ENCODE measurements around the gene IFNGR1. TPM values are rescaled to one million over a fixed set of nuclear protein-coding genes. Genes with fewer than 3 reads are reported as not detected.

Gene IFNGR1
- total and polyA plus RNA-seq, 2 experiments from 2014 or later: 83.6 to 127 TPM

DNA sequence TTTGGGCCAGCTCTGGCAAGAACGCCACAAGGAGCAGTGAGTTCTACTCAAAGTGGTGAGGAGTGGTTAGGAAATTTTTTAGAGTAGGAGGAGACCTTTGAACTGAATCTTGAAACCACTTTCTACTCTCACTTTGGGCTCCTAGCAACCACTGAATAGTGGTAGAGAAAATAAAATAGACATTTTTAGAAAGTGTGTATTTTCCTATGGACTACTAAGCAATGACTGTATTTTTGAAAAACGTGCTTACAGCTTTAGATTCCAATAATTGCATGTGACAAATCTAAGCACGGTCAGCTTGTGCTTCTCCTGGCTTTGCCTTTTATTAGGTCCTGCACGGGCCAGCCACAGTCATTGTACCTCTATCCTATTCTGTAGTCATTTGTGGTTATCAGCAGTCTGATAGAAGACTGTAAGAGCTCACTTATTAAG lies 8.7 kb upstream of the IFNGR1 start:
- Histone ChIP-seq H3K4me2 (no peak overlapping the region), H2AFZ (no peak overlapping the region), H3K36me3 (replicated peaks; ENCODE audit: insufficient read depth, low read depth) (no peaks in the 10 kb centered on the region), H3K9me3 (ENCODE audit: low read depth) (no peaks in the 10 kb centered on the region), H3K4me1 (ENCODE audit: insufficient read depth) (no peaks in the 10 kb centered on the region), H3K27ac (no peak overlapping the region), H3K27me3 (no peaks in the 10 kb centered on the region), H3K79me2 (no peaks in the 10 kb centered on the region), H4K20me1 (ENCODE audit: insufficient read depth, poor library complexity, severe bottlenecking) (no peaks in the 10 kb centered on the region), H3K4me3 (no peak overlapping the region), H3K9me2 (replicated peaks; ENCODE audit: insufficient read depth) (no peaks in the 10 kb centered on the region)
- 58% methylated on average over 4 of the region's 4 CpGs for WGBS (ENCODE audit: low lambda C conversion rate, missing lambda C conversion rate)
- DNase-seq (ENCODE audit: low spot score): no peak
- no peak for TF ChIP-seq EZH2phosphoT487 (IDR thresholded peaks at IDR 0.05; ENCODE audit: low read depth, severe bottlenecking, unreplicated experiment)
- TF ChIP-seq EZH2 (IDR thresholded peaks at IDR 0.05; ENCODE audit: borderline replicate concordance): no peak
- TF ChIP-seq, protein P1, sequence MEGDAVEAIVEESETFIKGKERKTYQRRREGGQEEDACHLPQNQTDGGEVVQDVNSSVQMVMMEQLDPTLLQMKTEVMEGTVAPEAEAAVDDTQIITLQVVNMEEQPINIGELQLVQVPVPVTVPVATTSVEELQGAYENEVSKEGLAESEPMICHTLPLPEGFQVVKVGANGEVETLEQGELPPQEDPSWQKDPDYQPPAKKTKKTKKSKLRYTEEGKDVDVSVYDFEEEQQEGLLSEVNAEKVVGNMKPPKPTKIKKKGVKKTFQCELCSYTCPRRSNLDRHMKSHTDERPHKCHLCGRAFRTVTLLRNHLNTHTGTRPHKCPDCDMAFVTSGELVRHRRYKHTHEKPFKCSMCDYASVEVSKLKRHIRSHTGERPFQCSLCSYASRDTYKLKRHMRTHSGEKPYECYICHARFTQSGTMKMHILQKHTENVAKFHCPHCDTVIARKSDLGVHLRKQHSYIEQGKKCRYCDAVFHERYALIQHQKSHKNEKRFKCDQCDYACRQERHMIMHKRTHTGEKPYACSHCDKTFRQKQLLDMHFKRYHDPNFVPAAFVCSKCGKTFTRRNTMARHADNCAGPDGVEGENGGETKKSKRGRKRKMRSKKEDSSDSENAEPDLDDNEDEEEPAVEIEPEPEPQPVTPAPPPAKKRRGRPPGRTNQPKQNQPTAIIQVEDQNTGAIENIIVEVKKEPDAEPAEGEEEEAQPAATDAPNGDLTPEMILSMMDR (IDR thresholded peaks at IDR 0.05; ENCODE audit: poor library complexity): no peak

DNA sequence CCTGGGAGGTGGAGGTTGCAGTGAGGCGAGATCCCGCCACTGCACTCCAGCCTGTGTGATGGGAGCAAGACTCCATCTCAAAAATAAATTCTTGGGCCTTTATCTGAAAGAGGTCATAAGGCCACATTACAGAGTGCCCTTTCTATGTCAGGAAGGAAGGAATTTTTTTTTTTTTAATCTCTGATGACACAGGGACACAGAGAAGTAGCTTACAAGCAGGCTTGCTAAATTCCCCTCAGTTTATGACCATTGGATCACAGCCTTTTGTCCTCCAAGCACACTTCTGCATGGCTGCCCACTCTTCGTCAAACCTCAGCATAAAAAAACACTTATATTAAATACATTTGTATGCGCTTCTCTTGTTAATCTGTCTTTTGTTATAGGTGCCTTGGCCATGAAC lies 7.5 kb upstream of the IFNGR1 start:
- DNase-seq (ENCODE audit: low spot score): no peak
- 92% methylated on average over 4 of the region's 4 CpGs for WGBS (ENCODE audit: low lambda C conversion rate, missing lambda C conversion rate)
- H3K4me1 ChIP-seq (ENCODE audit: insufficient read depth): no peaks in the 10 kb centered on the region
- no peaks in the 10 kb centered on the region for H3K9me2 ChIP-seq (replicated peaks; ENCODE audit: insufficient read depth)
- H3K27me3 ChIP-seq: no peaks in the 10 kb centered on the region
- H2AFZ ChIP-seq: no peak overlapping the region
- no peak overlapping the region for H3K27ac ChIP-seq
- TF ChIP-seq EZH2 (IDR thresholded peaks at IDR 0.05; ENCODE audit: borderline replicate concordance): no peak
- TF ChIP-seq EZH2phosphoT487 (IDR thresholded peaks at IDR 0.05; ENCODE audit: low read depth, severe bottlenecking, unreplicated experiment): no peak
- TF ChIP-seq, protein P1 (IDR thresholded peaks at IDR 0.05; ENCODE audit: poor library complexity): no peak
- no peaks in the 10 kb centered on the region for H3K79me2 ChIP-seq
- H3K36me3 ChIP-seq (replicated peaks; ENCODE audit: insufficient read depth, low read depth): no peaks in the 10 kb centered on the region
- no peak overlapping the region for H3K4me2 ChIP-seq
- H3K9me3 ChIP-seq (ENCODE audit: low read depth): no peaks in the 10 kb centered on the region
- no peak overlapping the region for H3K4me3 ChIP-seq
- H4K20me1 ChIP-seq (ENCODE audit: insufficient read depth, poor library complexity, severe bottlenecking): no peaks in the 10 kb centered on the region

DNA sequence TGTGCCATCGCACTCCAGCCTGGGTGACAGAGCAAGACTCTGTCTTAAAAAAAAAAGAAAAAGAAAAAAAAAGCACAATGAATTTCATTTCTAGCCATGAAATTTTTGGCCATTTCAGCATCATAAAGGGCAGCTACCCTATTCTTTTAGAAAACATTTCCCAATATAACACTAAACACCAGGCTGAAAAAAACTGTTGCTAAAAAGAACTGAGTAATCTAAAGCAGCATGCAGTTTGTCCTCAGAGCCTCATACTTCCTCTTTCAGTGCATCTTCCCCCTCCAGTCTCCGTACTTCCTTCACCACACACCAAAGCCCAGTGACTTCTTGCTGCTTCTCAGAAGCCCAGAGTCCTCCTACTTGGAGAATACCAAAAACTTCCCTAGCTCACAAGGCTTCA lies 5.6 kb upstream of the IFNGR1 start:
- Histone ChIP-seq H3K4me3 (no peak overlapping the region), H3K27me3 (no peaks in the 10 kb centered on the region), H3K4me2 (no peak overlapping the region), H2AFZ (no peak overlapping the region), H3K4me1 (ENCODE audit: insufficient read depth) (peaks cover 9% of the 10 kb centered on the region), H3K36me3 (replicated peaks; ENCODE audit: insufficient read depth, low read depth) (no peaks in the 10 kb centered on the region), H4K20me1 (ENCODE audit: insufficient read depth, poor library complexity, severe bottlenecking) (no peaks in the 10 kb centered on the region), H3K79me2 (no peaks in the 10 kb centered on the region), H3K9me3 (ENCODE audit: low read depth) (no peaks in the 10 kb centered on the region), H3K27ac (no peak overlapping the region), H3K9me2 (replicated peaks; ENCODE audit: insufficient read depth) (no peaks in the 10 kb centered on the region)
- DNase-seq (ENCODE audit: low spot score): no peak
- WGBS (ENCODE audit: low lambda C conversion rate, missing lambda C conversion rate): 100% methylated on average over 2 of the region's 2 CpGs
- TF ChIP-seq, protein P1 (IDR thresholded peaks at IDR 0.05; ENCODE audit: poor library complexity): no peak
- TF ChIP-seq EZH2phosphoT487 (IDR thresholded peaks at IDR 0.05; ENCODE audit: low read depth, severe bottlenecking, unreplicated experiment): no peak
- no peak for TF ChIP-seq EZH2 (IDR thresholded peaks at IDR 0.05; ENCODE audit: borderline replicate concordance)
